H9 (cell line): ENCODE data around the gene L1TD1. TPM values are rescaled to one million over a fixed set of nuclear protein-coding genes. Genes with fewer than 3 reads are reported as not detected.
A peak's percentile ranks its signal among the peaks of the same experiment; 100 is the strongest.

Source experiments
- DNase-seq: peaks from one replicate; pipeline ENCODE4 v3.0.0-alpha.2; 2017
- H2AFZ ChIP-seq: one replicate; pipeline ENCODE4 v1.6.1; 2013; ENCODE audit warnings: mild to moderate bottlenecking, low read length, control low read depth, moderate library complexity
- H2AK5ac ChIP-seq: 2 replicates; pipeline ENCODE4 v1.6.1; 2013; ENCODE audit warnings: low read length, control low read depth, mixed read lengths; ENCODE audit not compliant: insufficient read length
- H2BK120ac ChIP-seq: one replicate; pipeline ENCODE4 v1.6.1; 2013; ENCODE audit warnings: low read depth, mild to moderate bottlenecking, low read length, control low read depth, inconsistent platforms; ENCODE audit not compliant: poor library complexity, severe bottlenecking
- H2BK12ac ChIP-seq: 2 replicates; pipeline ENCODE4 v1.6.1; 2013; ENCODE audit warnings: low read length, control low read depth, mixed read lengths, low read depth; ENCODE audit not compliant: insufficient read length
- H2BK15ac ChIP-seq: 2 replicates; pipeline ENCODE4 v1.6.1; 2013; ENCODE audit warnings: low read depth, low read length, control low read depth
- H2BK20ac ChIP-seq: one replicate; pipeline ENCODE4 v1.6.1; 2013; ENCODE audit warnings: low read depth, mild to moderate bottlenecking, low read length, control low read depth, inconsistent platforms; ENCODE audit not compliant: poor library complexity, severe bottlenecking
- H2BK5ac ChIP-seq: 2 replicates; pipeline ENCODE4 v1.6.1; 2013; ENCODE audit warnings: low read length, control low read depth, mixed read lengths; ENCODE audit not compliant: insufficient read length
- H3K14ac ChIP-seq: 2 replicates; pipeline ENCODE4 v1.6.1; 2013; ENCODE audit warnings: low read length, control low read depth; ENCODE audit not compliant: insufficient read depth
- H3K18ac ChIP-seq: 2 replicates; pipeline ENCODE4 v1.6.1; 2013; ENCODE audit warnings: low read depth, mild to moderate bottlenecking, mixed read lengths, low read length, control low read depth; ENCODE audit not compliant: insufficient read length
- H3K23ac ChIP-seq: 2 replicates; pipeline ENCODE4 v1.6.1; 2013; ENCODE audit warnings: low read length, control low read depth, mixed read lengths, low read depth; ENCODE audit not compliant: insufficient read length
- H3K23me2 ChIP-seq: 2 replicates; pipeline ENCODE4 v1.6.1; 2013; ENCODE audit warnings: low read depth, mild to moderate bottlenecking, mixed read lengths, low read length, control low read depth; ENCODE audit not compliant: insufficient read length, poor library complexity, severe bottlenecking
- H3K27ac ChIP-seq: 2 replicates; pipeline ENCODE4 v1.5.1; 2013; ENCODE audit warnings: low read length, control low read depth, mixed read lengths, low read depth; ENCODE audit not compliant: insufficient read length
- H3K27me3 ChIP-seq: 2 replicates; pipeline ENCODE4 v1.6.1; 2013; ENCODE audit warnings: low read length, control low read depth, inconsistent platforms; ENCODE audit not compliant: insufficient read depth
- H3K4ac ChIP-seq: 2 replicates; pipeline ENCODE4 v1.6.1; 2013; ENCODE audit warnings: low read depth, mild to moderate bottlenecking, control low read depth, inconsistent platforms, low read length, moderate library complexity
- H3K4me1 ChIP-seq: 2 replicates; pipeline ENCODE4 v1.6.1; 2013; ENCODE audit warnings: low read length, control low read depth, inconsistent platforms; ENCODE audit not compliant: insufficient read depth
- H3K4me2 ChIP-seq: 2 replicates; pipeline ENCODE4 v1.6.1; 2013; ENCODE audit warnings: low read length, control low read depth, mixed read lengths; ENCODE audit not compliant: insufficient read length, insufficient read depth
- H3K56ac ChIP-seq: 2 replicates; pipeline ENCODE4 v1.6.1; 2013; ENCODE audit warnings: low read depth, mild to moderate bottlenecking, mixed read lengths, low read length, control low read depth; ENCODE audit not compliant: insufficient read length
- H3K79me1 ChIP-seq: 2 replicates; pipeline ENCODE4 v1.6.1; 2013; ENCODE audit warnings: low read depth, mild to moderate bottlenecking, moderate library complexity, low read length, control low read depth, inconsistent platforms; ENCODE audit not compliant: insufficient read depth, poor library complexity, severe bottlenecking
- H3K79me2 ChIP-seq: 2 replicates; pipeline ENCODE4 v1.6.1; 2013; ENCODE audit warnings: low read length, control low read depth, inconsistent platforms; ENCODE audit not compliant: insufficient read depth
- H3K9ac ChIP-seq: 2 replicates; pipeline ENCODE4 v1.6.1; 2013; ENCODE audit warnings: low read length, control low read depth, mixed read lengths; ENCODE audit not compliant: insufficient read length; ENCODE audit errors: extremely low read depth
- H3K9me3 ChIP-seq: one replicate; pipeline ENCODE4 v1.6.1; 2013; ENCODE audit warnings: low read depth, low read length, inconsistent platforms; ENCODE audit not compliant: control insufficient read depth
- H3T11ph ChIP-seq: one replicate; pipeline ENCODE4 v1.6.1; 2013; ENCODE audit warnings: mild to moderate bottlenecking, low read length, control low read depth, inconsistent platforms
- H4K20me1 ChIP-seq: one replicate; pipeline ENCODE4 v1.6.1; 2013; ENCODE audit not compliant: control insufficient read depth, insufficient read length, insufficient read depth
- H4K5ac ChIP-seq: 2 replicates; pipeline ENCODE4 v1.6.1; 2013; ENCODE audit warnings: low read depth, mild to moderate bottlenecking, mixed read lengths, low read length, control low read depth; ENCODE audit not compliant: insufficient read length
- H4K8ac ChIP-seq: replicated peaks from 2 replicates; pipeline ENCODE4 v1.6.1; 2013; ENCODE audit warnings: low read length, control low read depth, mixed read lengths, low read depth; ENCODE audit not compliant: insufficient read length
- H4K91ac ChIP-seq: 2 replicates; pipeline ENCODE4 v1.6.1; 2013; ENCODE audit warnings: low read depth, mild to moderate bottlenecking, moderate library complexity, mixed read lengths, low read length, control low read depth; ENCODE audit not compliant: insufficient read length
- H3K27ac Mint-ChIP-seq, 3 experiments: 2 replicates in 2 of 3; 3 replicates in 1 of 3; pipeline ENCODE4 v1.8.0; 2020 to 2021; ENCODE audit warnings: mixed read lengths in 3 of 3, mild to moderate bottlenecking in 1 of 3, moderate library complexity in 1 of 3
- H3K27me3 Mint-ChIP-seq: 2 replicates; pipeline ENCODE4 v1.8.0; 2021; ENCODE audit warnings: low read depth, mild to moderate bottlenecking, moderate library complexity, mixed read lengths
- H3K36me3 Mint-ChIP-seq, 3 experiments: 2 replicates in 2 of 3; 3 replicates in 1 of 3; pipeline ENCODE4 v1.8.0; 2020 to 2021; ENCODE audit warnings: low read depth in 3 of 3, mixed read lengths in 3 of 3; ENCODE audit not compliant: insufficient read depth in 1 of 3
- H3K4me1 Mint-ChIP-seq, 2 experiments: 2 replicates each; pipeline ENCODE4 v1.8.0; 2020; ENCODE audit warnings: mixed read lengths in 2 of 2
- H3K4me3 Mint-ChIP-seq, 2 experiments: 2 replicates in 1 of 2; 3 replicates in 1 of 2; pipeline ENCODE4 v1.8.0; 2020 to 2021; ENCODE audit warnings: mild to moderate bottlenecking in 2 of 2, mixed read lengths in 2 of 2, moderate library complexity in 1 of 2
- H3K9me3 Mint-ChIP-seq, 2 experiments: 2 replicates in 1 of 2; 3 replicates in 1 of 2; pipeline ENCODE4 v1.8.0; 2020; ENCODE audit warnings: mild to moderate bottlenecking in 2 of 2, mixed read lengths in 2 of 2, moderate library complexity in 1 of 2
- CTCF ChIP-seq: fragments of 200-600 bp; sonication (generic); conservative IDR thresholded peaks from 3 replicates; pipeline ENCODE4 v1.8.0; 2021; ENCODE audit warnings: antibody characterized with exemption, mild to moderate bottlenecking
- WGBS: extraction: QIAGEN DNeasy Blood & Tissue Kit; methylation state at CpG from one replicate; pipeline ENCODE4 v1.1.7; 2013; ENCODE audit warnings: missing lambda C conversion rate, low lambda C conversion rate, mixed read lengths; ENCODE audit not compliant: insufficient read length; ENCODE audit errors: extremely low coverage; 5-methylcytosine and 5-hydroxymethylcytosine counted together
- total RNA-seq: library from RNA; stranded (reverse); gene quantifications from 2 replicates; pipeline ENCODE4 v1.2.1, GENCODE V29; 2021

Gene L1TD1
- total RNA-seq, 1 experiment from 2014 or later, result 422 TPM

- no peak for DNase-seq
- H3K27me3 Mint-ChIP-seq, result no peaks in the 10 kb centered on the region
- Histone ChIP-seq H2BK15ac (no peak overlapping the region), H2BK20ac (no peak overlapping the region), H3T11ph (no peak overlapping the region), H4K5ac (no peak overlapping the region), H2AK5ac (no peak overlapping the region), H3K9ac (no peak overlapping the region), H2BK12ac (no peak overlapping the region), H3K4ac (no peak overlapping the region), H3K23me2 (no peaks in the 10 kb centered on the region), H3K23ac (no peak overlapping the region), H4K91ac (no peak overlapping the region), H4K20me1 (no peaks in the 10 kb centered on the region), H3K18ac (no peak overlapping the region), H4K8ac (no peak overlapping the region), H3K9me3 (no peaks in the 10 kb centered on the region), H3K4me2 (no peak overlapping the region), H3K27me3 (no peaks in the 10 kb centered on the region), H3K14ac (no peak overlapping the region), H3K27ac (no peak overlapping the region), H3K79me2 (no peaks in the 10 kb centered on the region), H2AFZ (no peak overlapping the region), H3K79me1 (no peaks in the 10 kb centered on the region), H2BK120ac (no peak overlapping the region), H3K4me1 (no peaks in the 10 kb centered on the region), H3K56ac (no peak overlapping the region), H2BK5ac (no peak overlapping the region)
- peaks cover 41 to 48% (median 47%) of the 10 kb centered on the region in 3 experiments for H3K36me3 Mint-ChIP-seq
- WGBS, result no CpG with 5 or more reads among the region's 9 CpGs
- H3K4me1 Mint-ChIP-seq, result no peaks in the 10 kb centered on the region
- H3K27ac Mint-ChIP-seq, result peak overlapping the region in 1 of 3 experiments; percentile 78; a peak in 2 of 7 replicates
- peak overlapping the region in 1 of 2 experiments; percentile 32; a peak in 2 of 5 replicates for H3K4me3 Mint-ChIP-seq
- no peaks in the 10 kb centered on the region for H3K9me3 Mint-ChIP-seq
- TF ChIP-seq CTCF, result no peak
Observed at GRCh38 chr1:62222321-62222720, 27.7 kb downstream of the L1TD1 start.
